ENCODE results near the gene ZKSCAN5.
A peak's percentile ranks its signal among the peaks of the same experiment; 100 is the strongest.
"Not testable (repeated sequence)": the region's sequence is repeated elsewhere in the genome, so short reads cannot be mapped to it uniquely, and the experiment has no call there.

The ZKSCAN5 gene

DNA sequence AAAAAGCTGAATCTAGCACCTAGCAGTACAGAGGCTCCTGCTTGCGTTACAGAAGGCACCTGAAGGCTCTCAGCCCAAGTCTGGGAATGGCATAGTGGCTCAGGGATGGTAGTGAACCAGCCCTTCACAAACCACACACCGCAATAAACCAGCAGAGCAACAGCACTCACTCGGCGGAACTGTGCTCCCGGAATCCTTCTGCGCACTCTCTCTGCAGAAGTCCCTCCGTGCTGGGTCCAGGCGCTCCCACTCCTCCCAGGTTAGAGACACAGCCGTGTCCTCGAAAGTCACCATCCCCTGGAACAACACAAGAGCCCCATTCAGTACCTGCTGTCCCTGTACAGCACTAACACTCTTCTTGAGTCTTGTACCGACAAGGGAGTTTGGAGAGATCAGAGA lies 5.9 kb upstream of the ZKSCAN5 start:
- DNase-seq: no peak

DNA sequence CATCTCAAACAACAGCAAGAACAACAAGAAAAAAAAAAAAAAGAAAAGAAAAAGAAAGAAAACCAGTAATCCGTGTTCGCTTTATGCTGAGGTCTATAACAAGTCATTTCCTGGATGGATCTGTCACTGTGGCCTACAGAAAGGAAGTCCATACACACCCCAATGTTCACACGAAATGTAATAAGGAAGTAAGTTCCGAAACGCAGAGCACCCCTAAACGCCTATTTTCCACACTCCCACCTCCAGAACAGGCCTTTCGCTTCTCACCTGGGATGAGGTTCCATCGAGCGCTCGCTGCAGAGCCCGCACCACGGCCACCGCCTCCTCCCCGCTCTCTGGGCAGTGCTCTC lies 5.1 kb upstream of the ZKSCAN5 start:
- DNase-seq: no peak

- peak; percentile 88 for DNase-seq
These were observed 4.5 kb upstream of the ZKSCAN5 start, which contains the start of gene ZNF394 for GRCh38 chr7:99499721-99500636. ZNF394 (minus strand) TSS chr7:99500281; CDS start chr7:99500093, 188 bp downstream.

DNA sequence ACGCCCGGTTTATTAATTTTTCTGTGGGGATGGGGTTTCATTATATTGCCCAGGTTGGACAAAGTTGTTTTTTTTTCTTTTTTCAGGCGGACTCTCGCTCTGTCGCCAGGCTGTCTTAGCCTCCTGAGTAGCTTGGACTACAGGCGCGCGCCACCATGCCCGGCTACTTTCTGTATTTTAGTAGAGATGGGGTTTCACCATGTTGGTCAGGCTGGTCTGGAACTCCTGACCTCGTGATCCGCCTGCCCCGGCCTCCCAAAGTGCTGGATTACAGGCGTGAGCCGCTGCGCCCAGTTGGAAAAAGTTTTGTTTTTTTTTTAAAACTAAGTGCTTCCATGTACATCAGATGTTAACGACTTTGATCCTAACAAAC lies 3.8 kb upstream of the ZKSCAN5 start:
- no peak for DNase-seq

GRCh38 chr7:99501236-99501635 lies 3.2 kb upstream of the ZKSCAN5 start:
- DNase-seq: not testable (repeated sequence)

- DNase-seq: no peak
These were observed 220 bp upstream of the ZKSCAN5 start for GRCh38 chr7:99504281-99504602.

DNA sequence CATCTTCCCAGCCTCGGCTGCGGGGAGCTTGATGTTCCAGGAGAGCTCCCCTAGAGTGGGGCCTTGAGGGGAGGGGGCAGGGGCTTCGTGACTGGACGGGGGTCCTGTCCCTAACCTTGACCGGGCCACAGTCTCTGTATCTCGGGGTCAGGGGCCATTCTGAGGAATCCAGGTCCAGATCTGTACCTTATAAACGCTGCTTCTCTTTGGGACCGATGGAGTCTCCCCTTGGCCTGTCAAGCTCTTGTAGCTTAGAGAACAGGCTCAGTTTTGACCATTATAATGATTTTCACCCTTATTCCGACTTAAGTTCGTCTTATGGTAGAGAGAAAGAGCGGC lies 831 bp downstream of the ZKSCAN5 start:
- no peak for DNase-seq

DNA sequence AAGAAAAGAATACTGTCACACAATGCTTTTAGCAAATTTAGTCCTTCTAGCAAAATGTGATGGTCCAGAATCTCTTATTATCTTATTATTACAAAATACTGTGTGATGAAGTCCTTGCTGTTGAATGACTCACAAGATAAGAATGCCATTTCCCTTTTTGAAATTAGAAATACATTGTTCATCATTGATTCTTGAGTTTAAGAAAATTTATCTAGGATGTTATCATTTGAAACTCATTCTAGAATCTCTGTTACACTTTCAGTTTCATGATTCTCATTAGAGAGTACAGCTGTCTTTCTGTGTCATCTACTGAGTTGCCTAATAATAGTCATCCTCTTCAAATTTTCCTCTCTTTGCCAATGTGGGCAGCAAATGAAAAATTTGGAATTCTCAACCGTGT lies 9.6 kb downstream of the ZKSCAN5 start:
- DNase-seq: no peak

DNA sequence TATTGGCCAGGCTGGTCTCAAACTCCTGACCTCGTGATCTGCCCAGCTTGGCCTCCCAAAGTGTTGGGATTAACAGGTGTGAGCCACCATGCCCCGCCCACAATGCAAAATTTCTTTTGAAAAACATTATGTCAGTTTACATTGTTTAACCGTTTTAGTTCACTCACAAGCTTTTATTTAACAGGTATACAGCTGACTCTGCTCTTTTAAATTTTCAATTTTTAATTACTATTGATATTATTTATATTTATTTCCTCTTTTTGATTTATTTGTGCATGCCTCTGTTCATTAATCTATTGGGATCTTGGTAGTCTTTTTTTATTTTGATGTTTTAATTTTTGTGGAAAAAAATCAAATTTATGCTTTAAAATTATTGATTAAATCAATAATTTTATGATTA lies 16.9 kb downstream of the ZKSCAN5 start:
- no peak for DNase-seq

DNA sequence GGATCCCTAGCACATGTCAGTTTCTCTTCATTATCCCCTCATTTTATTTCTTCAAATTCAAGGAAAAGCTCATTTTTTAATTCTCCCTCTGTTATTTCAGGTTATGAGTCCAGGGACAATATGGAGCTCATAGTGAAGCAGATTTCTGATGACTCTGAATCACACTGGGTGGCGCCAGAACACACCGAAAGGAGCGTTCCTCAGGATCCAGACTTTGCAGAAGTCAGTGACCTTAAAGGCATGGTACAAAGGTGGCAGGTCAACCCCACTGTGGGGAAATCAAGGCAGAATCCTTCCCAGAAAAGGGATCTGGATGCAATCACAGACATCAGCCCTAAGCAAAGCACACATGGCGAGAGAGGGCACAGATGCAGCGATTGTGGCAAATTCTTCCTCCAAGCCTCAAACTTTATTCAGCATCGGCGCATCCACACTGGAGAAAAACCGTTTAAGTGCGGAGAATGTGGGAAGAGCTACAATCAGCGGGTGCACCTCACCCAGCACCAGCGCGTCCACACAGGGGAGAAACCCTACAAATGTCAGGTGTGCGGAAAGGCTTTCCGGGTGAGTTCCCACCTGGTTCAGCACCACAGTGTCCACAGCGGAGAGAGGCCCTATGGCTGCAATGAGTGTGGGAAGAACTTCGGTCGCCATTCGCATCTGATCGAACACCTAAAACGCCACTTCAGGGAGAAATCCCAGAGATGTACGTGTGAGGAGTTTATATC lies 21.4 kb downstream of the ZKSCAN5 start:
- DNase-seq: peak; percentile 29

GRCh38 chr7:99531354-99531765 lies 26.9 kb downstream of the ZKSCAN5 start:
- no peak for DNase-seq

GRCh38 chr7:99535667-99536066 lies 31.2 kb downstream of the ZKSCAN5 start:
- DNase-seq: no peak

- no peak for DNase-seq
These were observed 34.9 kb downstream of the ZKSCAN5 start for GRCh38 chr7:99539213-99539811.

DNA sequence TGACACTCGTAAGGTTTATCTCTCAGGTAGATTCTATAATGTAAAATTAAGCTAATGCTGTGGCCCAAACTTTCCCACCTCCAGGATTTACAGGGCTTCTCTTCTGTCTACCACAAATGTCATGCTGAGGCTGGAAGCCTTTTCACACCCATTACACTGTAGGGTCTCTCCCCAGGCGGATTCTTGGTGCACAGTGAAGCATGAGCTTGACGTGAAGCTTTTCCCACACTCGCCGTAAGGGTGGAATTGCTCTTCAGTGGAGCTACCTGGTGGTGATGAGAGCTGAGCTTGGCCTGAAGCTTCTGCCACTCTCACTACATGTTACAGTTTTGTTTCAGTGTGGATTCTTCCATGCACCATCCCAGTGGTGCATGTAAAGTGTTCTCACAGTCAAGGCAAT lies 36.1 kb downstream of the ZKSCAN5 start:
- no peak for DNase-seq

DNA sequence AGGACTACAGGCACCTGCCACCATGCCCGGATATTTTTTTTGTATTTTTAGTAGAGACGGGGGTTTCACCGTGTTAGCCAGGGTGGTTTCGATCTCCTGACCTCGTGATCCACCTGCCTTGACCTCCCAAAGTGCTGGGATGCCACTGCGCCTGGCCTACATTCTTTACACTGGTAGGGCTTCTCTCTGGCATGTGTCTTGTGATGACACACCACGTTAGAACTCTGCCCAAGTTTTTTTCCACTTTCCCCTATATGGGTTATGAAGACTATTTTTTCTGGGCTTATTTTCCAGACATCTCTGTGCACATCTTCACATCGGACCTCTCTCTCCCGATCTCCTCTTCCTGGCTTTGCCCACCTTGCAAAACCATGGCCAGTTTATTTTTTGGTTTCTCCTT lies 36.8 kb downstream of the ZKSCAN5 start:
- DNase-seq: no peak

GRCh38 chr7:99543081-99543671 lies 38.7 kb downstream of the ZKSCAN5 start:
- DNase-seq: no peak

DNA sequence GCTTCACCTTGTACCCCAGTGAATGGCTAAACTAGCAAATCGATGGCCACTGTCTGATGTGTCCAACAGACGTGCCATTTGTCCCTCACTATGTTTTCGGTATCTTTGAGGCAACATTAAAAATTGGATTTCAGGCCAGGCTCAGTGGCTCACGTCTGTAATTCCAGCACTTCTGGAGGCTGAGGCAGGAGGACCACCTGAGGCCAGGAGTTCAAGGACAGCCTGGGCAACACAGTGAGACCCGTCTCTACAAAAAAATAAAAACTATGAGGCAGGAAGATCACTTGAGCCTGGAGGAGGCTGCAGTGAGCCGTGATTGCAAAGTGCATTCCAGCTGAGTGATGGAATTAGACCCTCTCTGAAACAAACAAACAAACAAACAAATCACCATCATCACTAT lies 39.5 kb downstream of the ZKSCAN5 start:
- DNase-seq: no peak

DNA sequence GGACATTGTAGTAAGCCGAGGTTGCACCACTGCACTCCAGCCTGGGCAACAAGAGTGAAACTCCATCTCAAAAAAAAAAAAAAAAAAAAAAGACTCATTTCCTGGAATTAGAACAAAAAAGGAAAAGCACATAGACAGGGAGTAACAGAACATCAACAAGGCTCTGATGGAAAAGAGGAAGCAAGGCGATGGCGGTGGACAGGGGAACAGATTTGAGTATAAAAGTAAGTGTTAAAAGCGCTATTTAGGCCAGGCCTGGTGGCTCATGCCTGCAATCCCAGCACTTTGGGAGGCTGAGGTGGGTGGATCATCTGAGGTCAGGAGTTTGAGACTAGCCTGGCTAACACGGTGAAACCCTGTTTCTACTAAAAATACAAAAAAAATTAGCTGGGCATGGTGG lies 40.8 kb downstream of the ZKSCAN5 start:
- DNase-seq: not testable (repeated sequence)

GRCh38 chr7:99549545-99549944 lies 45.1 kb downstream of the ZKSCAN5 start:
- DNase-seq: not testable (repeated sequence)

GRCh38 chr7:99551334-99551733 lies 46.9 kb downstream of the ZKSCAN5 start:
- DNase-seq: no peak

DNA sequence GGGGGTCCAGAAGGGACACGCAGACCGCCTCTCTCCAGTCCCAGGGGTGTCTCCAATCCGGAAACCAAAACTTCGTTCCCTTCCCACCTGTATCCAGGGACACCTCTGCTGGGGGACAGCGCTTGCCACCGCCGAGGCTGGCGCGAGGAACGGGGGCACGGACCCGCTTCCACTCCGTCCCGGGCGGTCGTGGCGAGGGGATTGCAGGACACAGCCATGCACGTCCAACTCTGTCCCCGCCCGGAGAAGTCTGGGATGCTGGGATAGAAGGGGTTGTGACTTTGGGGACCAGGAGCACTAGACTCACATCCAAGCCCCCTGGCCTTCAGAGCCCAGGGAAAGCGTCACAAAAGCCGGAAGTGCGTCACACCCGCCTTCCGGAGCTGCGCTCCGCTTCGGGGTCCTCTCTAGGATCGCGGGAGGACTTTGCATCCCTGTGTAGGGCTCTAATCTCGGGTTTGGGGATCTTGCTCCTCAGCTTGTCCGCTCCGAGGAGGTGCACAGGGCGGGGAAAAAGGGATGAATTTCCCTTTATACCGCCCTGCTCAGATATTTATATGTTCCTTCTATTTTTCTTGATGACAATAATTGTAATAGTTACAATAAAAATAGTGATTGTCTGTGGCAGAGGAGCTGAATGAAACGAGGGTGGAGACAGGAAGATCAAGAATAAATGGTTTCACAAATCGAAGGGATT lies 47.5 kb downstream of the ZKSCAN5 start, which contains the start of gene FAM200A:
Gene FAM200A (minus strand): TSS at position 348 of the 697 bp plus-strand sequence. CDS start 3,707 bp downstream, outside the sequence.
- peak; percentile 87 for DNase-seq

DNA sequence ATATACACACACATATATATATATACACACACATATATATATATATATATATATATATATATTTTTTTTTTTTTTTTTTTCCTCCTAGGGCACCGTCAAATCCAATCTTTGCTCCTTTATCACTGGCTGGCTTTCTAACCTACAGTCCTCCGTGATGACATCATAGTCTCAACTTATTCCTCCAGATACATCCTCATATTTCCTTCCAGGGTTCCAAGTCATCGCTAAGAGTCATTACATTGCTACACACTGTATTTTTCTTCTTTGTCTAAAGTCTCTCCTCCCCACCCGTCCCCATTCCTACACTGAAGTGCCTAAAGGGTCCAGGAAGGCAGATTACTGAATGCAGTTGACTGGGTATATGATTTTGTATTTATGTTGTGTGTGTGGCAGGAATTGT lies 48.6 kb downstream of the ZKSCAN5 start:
- DNase-seq: no peak

GRCh38 chr7:99554939-99555338 lies 50.5 kb downstream of the ZKSCAN5 start:
- no peak for DNase-seq

All from activated CD8-positive, alpha-beta memory T cell treated with anti-CD3 and anti-CD28 coated beads, Interleukin-2, amount 50 U/mL, for 4 hours (primary cell).